Dendritic cell treated with granulocyte-macrophage colony-stimulating factor and Interleukin-4, amounts not matched to agents 40 ng/mL and 50 ng/mL, for 4 days (primary cell): Measurements from ENCODE around the gene PRPF6.

Experiments
- H3K27ac Mint-ChIP-seq: one replicate; pipeline ENCODE4 v1.8.0; 2022; ENCODE audit warnings: mild to moderate bottlenecking, mixed read lengths
- H3K27me3 Mint-ChIP-seq: one replicate; pipeline ENCODE4 v1.8.0; 2022; ENCODE audit warnings: mild to moderate bottlenecking, mixed read lengths
- H3K36me3 Mint-ChIP-seq: one replicate; pipeline ENCODE4 v1.8.0; 2022; ENCODE audit warnings: low read depth, mixed read lengths
- H3K4me1 Mint-ChIP-seq: one replicate; pipeline ENCODE4 v1.8.0; 2022; ENCODE audit warnings: low read depth, mixed read lengths
- H3K4me3 Mint-ChIP-seq: one replicate; pipeline ENCODE4 v1.8.0; 2022; ENCODE audit warnings: mild to moderate bottlenecking, moderate library complexity, mixed read lengths
- H3K9me3 Mint-ChIP-seq: one replicate; pipeline ENCODE4 v1.8.0; 2022; ENCODE audit warnings: mixed read lengths
- intact Hi-C: fragments of 100-400 bp; cut with micrococcal nuclease; formaldehyde crosslinking; loops from one replicate; pipeline ENCODE4 v1.15.0; 2022

Gene PRPF6

GRCh38 chr20:63942250-63942951 lies 38.5 kb upstream of the PRPF6 start:
- Mint-ChIP-seq H3K4me1 (peaks cover 53% of the 10 kb centered on the region), H3K4me3 (peak overlapping the region; percentile 51), H3K27ac (peak overlapping the region; percentile 61), H3K9me3 (no peaks in the 10 kb centered on the region), H3K36me3 (peaks cover 94% of the 10 kb centered on the region), H3K27me3 (no peaks in the 10 kb centered on the region)
- intact Hi-C loops = loop anchor here (1.0 kb wide), 1 partner anchor 13 kb away; no protein-coding TSS in a partner anchor

- peaks cover 94% of the 10 kb centered on the region for H3K36me3 Mint-ChIP-seq
- peaks cover 61% of the 10 kb centered on the region for H3K4me1 Mint-ChIP-seq
- no peak overlapping the region for H3K27ac Mint-ChIP-seq
- H3K27me3 Mint-ChIP-seq = no peaks in the 10 kb centered on the region
- no peak overlapping the region for H3K4me3 Mint-ChIP-seq
- no peaks in the 10 kb centered on the region for H3K9me3 Mint-ChIP-seq
- intact Hi-C loops = loop anchor here (1.0 kb wide), 1 partner anchor 12 kb away; no protein-coding TSS in a partner anchor
Measured at GRCh38 chr20:63942969-63943807, 37.7 kb upstream of the PRPF6 start.

GRCh38 chr20:63943808-63944077 lies 37.2 kb upstream of the PRPF6 start:
- Mint-ChIP-seq H3K4me3 (no peak overlapping the region), H3K36me3 (peaks cover 97% of the 10 kb centered on the region), H3K4me1 (peaks cover 66% of the 10 kb centered on the region), H3K27ac (no peak overlapping the region), H3K9me3 (no peaks in the 10 kb centered on the region), H3K27me3 (no peaks in the 10 kb centered on the region)
- intact Hi-C loops = no loop called here

- Mint-ChIP-seq H3K27ac (no peak overlapping the region), H3K4me3 (no peak overlapping the region), H3K9me3 (no peaks in the 10 kb centered on the region), H3K36me3 (peaks cover 92% of the 10 kb centered on the region), H3K27me3 (no peaks in the 10 kb centered on the region), H3K4me1 (peaks cover 67% of the 10 kb centered on the region)
- intact Hi-C loops = no loop called here
Measured at GRCh38 chr20:63944078-63944941, 36.6 kb upstream of the PRPF6 start.

GRCh38 chr20:63945031-63945658 lies 35.8 kb upstream of the PRPF6 start:
- H3K27me3 Mint-ChIP-seq = no peaks in the 10 kb centered on the region
- no peak overlapping the region for H3K4me3 Mint-ChIP-seq
- no peaks in the 10 kb centered on the region for H3K9me3 Mint-ChIP-seq
- H3K27ac Mint-ChIP-seq = no peak overlapping the region
- peaks cover 90% of the 10 kb centered on the region for H3K36me3 Mint-ChIP-seq
- peaks cover 73% of the 10 kb centered on the region for H3K4me1 Mint-ChIP-seq
- intact Hi-C loops = no loop called here

GRCh38 chr20:63945921-63946920 lies 34.7 kb upstream of the PRPF6 start:
- no peaks in the 10 kb centered on the region for H3K27me3 Mint-ChIP-seq
- no peaks in the 10 kb centered on the region for H3K9me3 Mint-ChIP-seq
- intact Hi-C loops = no loop called here
- no peak overlapping the region for H3K4me3 Mint-ChIP-seq
- peaks cover 88% of the 10 kb centered on the region for H3K36me3 Mint-ChIP-seq
- H3K27ac Mint-ChIP-seq = peak overlapping the region; percentile 26
- peaks cover 71% of the 10 kb centered on the region for H3K4me1 Mint-ChIP-seq

GRCh38 chr20:63946986-63947637 lies 33.8 kb upstream of the PRPF6 start:
- Mint-ChIP-seq H3K4me3 (no peak overlapping the region), H3K27me3 (no peaks in the 10 kb centered on the region), H3K9me3 (no peaks in the 10 kb centered on the region), H3K36me3 (peaks cover 83% of the 10 kb centered on the region), H3K27ac (peak overlapping the region; percentile 26), H3K4me1 (peaks cover 73% of the 10 kb centered on the region)
- intact Hi-C loops = no loop called here

GRCh38 chr20:63947638-63948456 lies 33.1 kb upstream of the PRPF6 start:
- Mint-ChIP-seq H3K4me1 (peaks cover 71% of the 10 kb centered on the region), H3K36me3 (peaks cover 83% of the 10 kb centered on the region), H3K4me3 (peak overlapping the region; percentile 28), H3K27ac (peak overlapping the region; percentile 37), H3K27me3 (no peaks in the 10 kb centered on the region), H3K9me3 (no peaks in the 10 kb centered on the region)
- intact Hi-C loops = no loop called here

GRCh38 chr20:63950701-63951397 lies 30.1 kb upstream of the PRPF6 start:
- Mint-ChIP-seq H3K27me3 (no peaks in the 10 kb centered on the region), H3K36me3 (peaks cover 79% of the 10 kb centered on the region), H3K4me3 (no peak overlapping the region), H3K9me3 (no peaks in the 10 kb centered on the region), H3K27ac (no peak overlapping the region), H3K4me1 (peaks cover 81% of the 10 kb centered on the region)
- intact Hi-C loops = no loop called here

- Mint-ChIP-seq H3K27me3 (no peaks in the 10 kb centered on the region), H3K4me3 (no peak overlapping the region), H3K9me3 (no peaks in the 10 kb centered on the region), H3K4me1 (peaks cover 81% of the 10 kb centered on the region), H3K27ac (no peak overlapping the region), H3K36me3 (peaks cover 75% of the 10 kb centered on the region)
- intact Hi-C loops = no loop called here
Measured at GRCh38 chr20:63951398-63952209, 29.3 kb upstream of the PRPF6 start.

- H3K27me3 Mint-ChIP-seq = no peaks in the 10 kb centered on the region
- H3K4me3 Mint-ChIP-seq = no peak overlapping the region
- no peaks in the 10 kb centered on the region for H3K9me3 Mint-ChIP-seq
- intact Hi-C loops = no loop called here
- peaks cover 70% of the 10 kb centered on the region for H3K36me3 Mint-ChIP-seq
- no peak overlapping the region for H3K27ac Mint-ChIP-seq
- H3K4me1 Mint-ChIP-seq = peaks cover 79% of the 10 kb centered on the region
Measured at GRCh38 chr20:63952210-63952535, 28.8 kb upstream of the PRPF6 start.
